DND-41 (cell line): ENCODE results near the gene THBS1.

Experiments used
- ATAC-seq: fragments of 200-7000 bp; cut with Tn5 transposase; 3 replicates; pipeline ENCODE4 v1.9.1; 2021; ENCODE audit warnings: low read depth; ENCODE audit not compliant: insufficient read depth
- DNase-seq: peaks from one replicate; pipeline ENCODE4 v3.0.0-alpha.2; 2020
- H2AFZ ChIP-seq: 2 replicates; pipeline ENCODE4 v1.6.0; 2012; ENCODE audit warnings: low read depth, low read length
- H3K27ac ChIP-seq: 2 replicates; pipeline ENCODE4 v1.5.1; 2012; ENCODE audit warnings: low read length, inconsistent platforms
- H3K27me3 ChIP-seq: fragments of 200-600 bp; sonication (generic); 2 replicates; pipeline ENCODE4 v1.6.0; 2012; ENCODE audit warnings: low read length, mild to moderate bottlenecking, inconsistent platforms; ENCODE audit not compliant: insufficient read depth, poor library complexity
- H3K36me3 ChIP-seq: 2 replicates; pipeline ENCODE4 v1.5.1; 2012; ENCODE audit warnings: low read length, inconsistent platforms; ENCODE audit not compliant: insufficient read depth
- H3K4me1 ChIP-seq: 2 replicates; pipeline ENCODE4 v1.5.1; 2012; ENCODE audit warnings: mild to moderate bottlenecking, low read length; ENCODE audit not compliant: insufficient read depth
- H3K4me2 ChIP-seq: 2 replicates; pipeline ENCODE4 v1.6.0; 2012; ENCODE audit warnings: mild to moderate bottlenecking, moderate library complexity, low read length, inconsistent platforms; ENCODE audit not compliant: insufficient read depth
- H3K4me3 ChIP-seq, 2 experiments: fragments of 200-600 bp in 1 of 2; shearing (Covaris generic) in 1 of 2; 2 replicates each; pipeline ENCODE4 v1.5.1; 2012 to 2016; ENCODE audit warnings: inconsistent platforms in 2 of 2, low read length in 2 of 2, mild to moderate bottlenecking in 2 of 2, low read depth in 1 of 2, moderate library complexity in 1 of 2
- H3K79me2 ChIP-seq: 2 replicates; pipeline ENCODE4 v1.6.0; 2012; ENCODE audit warnings: low read length, inconsistent platforms; ENCODE audit not compliant: insufficient read depth
- H3K9ac ChIP-seq: 2 replicates; pipeline ENCODE4 v1.6.0; 2012; ENCODE audit warnings: low read depth, mild to moderate bottlenecking, inconsistent platforms, low read length, moderate library complexity
- H3K9me3 ChIP-seq: 2 replicates; pipeline ENCODE4 v1.5.1; 2012; ENCODE audit warnings: low read length, moderate library complexity, mild to moderate bottlenecking, inconsistent platforms; ENCODE audit not compliant: insufficient read depth, severe bottlenecking
- H4K20me1 ChIP-seq: 2 replicates; pipeline ENCODE4 v1.6.0; 2012; ENCODE audit warnings: low read length; ENCODE audit not compliant: insufficient read depth
- EZH2 ChIP-seq: IDR thresholded peaks from 3 replicates; pipeline ENCODE4 v1.6.1; 2012; ENCODE audit warnings: borderline replicate concordance, low read depth, mild to moderate bottlenecking, moderate library complexity, low read length, inconsistent platforms; ENCODE audit not compliant: severe bottlenecking
- TF ChIP-seq, protein P1 (sequence below): IDR thresholded peaks from 2 replicates; pipeline ENCODE4 v1.5.1; 2012; ENCODE audit warnings: borderline replicate concordance, low read length, moderate library complexity, mild to moderate bottlenecking; ENCODE audit not compliant: poor library complexity, severe bottlenecking; ENCODE audit errors: extremely low read depth

THBS1 gene

DNA sequence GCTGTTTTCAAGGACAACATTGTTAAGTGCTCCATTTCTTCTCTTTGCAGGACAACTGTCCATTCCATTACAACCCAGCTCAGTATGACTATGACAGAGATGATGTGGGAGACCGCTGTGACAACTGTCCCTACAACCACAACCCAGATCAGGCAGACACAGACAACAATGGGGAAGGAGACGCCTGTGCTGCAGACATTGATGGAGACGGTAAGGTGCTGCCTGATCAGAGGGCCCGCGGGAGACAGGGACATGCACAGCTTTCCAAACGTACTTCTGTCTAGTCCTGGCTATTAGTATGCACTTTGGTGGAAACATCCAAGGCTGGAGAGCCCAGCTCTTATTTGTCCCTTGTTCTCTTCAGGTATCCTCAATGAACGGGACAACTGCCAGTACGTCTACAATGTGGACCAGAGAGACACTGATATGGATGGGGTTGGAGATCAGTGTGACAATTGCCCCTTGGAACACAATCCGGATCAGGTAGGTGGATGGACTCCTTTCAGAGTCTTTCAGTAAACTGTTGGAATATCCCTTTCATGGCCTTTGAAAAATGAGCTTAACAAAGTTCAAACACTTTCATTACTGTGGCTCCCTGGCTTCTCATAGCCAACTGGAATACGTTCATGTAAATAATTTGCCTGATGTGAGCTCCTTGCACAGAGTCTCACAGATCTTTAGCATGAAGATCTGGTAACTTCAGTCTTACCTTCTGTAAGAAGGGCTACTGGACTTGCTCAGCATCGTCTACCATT, 10.4 kb downstream of the THBS1 start:
- H3K27ac ChIP-seq, result no peak overlapping the region
- H3K9ac ChIP-seq, result no peak overlapping the region
- H2AFZ ChIP-seq, result no peak overlapping the region
- no peaks in the 10 kb centered on the region for H3K36me3 ChIP-seq
- H4K20me1 ChIP-seq, result no peaks in the 10 kb centered on the region
- no peak for ATAC-seq
- no peak overlapping the region for H3K4me2 ChIP-seq
- no peaks in the 10 kb centered on the region for H3K4me1 ChIP-seq
- TF ChIP-seq, protein P1, sequence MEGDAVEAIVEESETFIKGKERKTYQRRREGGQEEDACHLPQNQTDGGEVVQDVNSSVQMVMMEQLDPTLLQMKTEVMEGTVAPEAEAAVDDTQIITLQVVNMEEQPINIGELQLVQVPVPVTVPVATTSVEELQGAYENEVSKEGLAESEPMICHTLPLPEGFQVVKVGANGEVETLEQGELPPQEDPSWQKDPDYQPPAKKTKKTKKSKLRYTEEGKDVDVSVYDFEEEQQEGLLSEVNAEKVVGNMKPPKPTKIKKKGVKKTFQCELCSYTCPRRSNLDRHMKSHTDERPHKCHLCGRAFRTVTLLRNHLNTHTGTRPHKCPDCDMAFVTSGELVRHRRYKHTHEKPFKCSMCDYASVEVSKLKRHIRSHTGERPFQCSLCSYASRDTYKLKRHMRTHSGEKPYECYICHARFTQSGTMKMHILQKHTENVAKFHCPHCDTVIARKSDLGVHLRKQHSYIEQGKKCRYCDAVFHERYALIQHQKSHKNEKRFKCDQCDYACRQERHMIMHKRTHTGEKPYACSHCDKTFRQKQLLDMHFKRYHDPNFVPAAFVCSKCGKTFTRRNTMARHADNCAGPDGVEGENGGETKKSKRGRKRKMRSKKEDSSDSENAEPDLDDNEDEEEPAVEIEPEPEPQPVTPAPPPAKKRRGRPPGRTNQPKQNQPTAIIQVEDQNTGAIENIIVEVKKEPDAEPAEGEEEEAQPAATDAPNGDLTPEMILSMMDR, result no peak
- TF ChIP-seq EZH2, result no peak
- no peak overlapping the region for H3K4me3 ChIP-seq
- H3K9me3 ChIP-seq, result no peaks in the 10 kb centered on the region
- DNase-seq, result no peak
- H3K27me3 ChIP-seq, result no peaks in the 10 kb centered on the region
- H3K79me2 ChIP-seq, result no peaks in the 10 kb centered on the region

DNA sequence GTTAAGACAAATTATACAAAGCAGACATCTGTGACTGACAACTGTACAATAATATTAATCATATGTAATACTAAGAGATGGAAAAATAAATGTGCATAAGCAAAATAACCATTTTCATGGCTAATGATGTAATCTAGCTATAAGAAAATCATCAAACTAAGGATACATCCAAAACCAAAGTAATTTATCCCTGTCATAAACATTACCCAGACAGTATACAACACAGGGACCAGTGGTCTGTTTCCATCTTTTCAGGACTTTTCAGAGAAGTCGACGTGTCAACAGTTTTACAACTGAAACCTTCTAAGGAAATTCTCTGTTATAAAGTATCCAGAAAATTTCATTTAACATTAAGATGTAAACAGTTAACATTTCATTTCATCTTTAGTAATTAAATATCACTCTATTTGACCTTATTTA, 11.0 kb downstream of the THBS1 start:
- DNase-seq (no peak), ATAC-seq (no peak)
- Histone ChIP-seq H3K4me3 (no peak overlapping the region), H3K4me1 (no peaks in the 10 kb centered on the region), H2AFZ (no peak overlapping the region), H3K4me2 (no peak overlapping the region), H3K36me3 (no peaks in the 10 kb centered on the region), H3K27ac (no peak overlapping the region), H3K79me2 (no peaks in the 10 kb centered on the region), H3K9me3 (no peaks in the 10 kb centered on the region), H3K27me3 (no peaks in the 10 kb centered on the region), H4K20me1 (no peaks in the 10 kb centered on the region), H3K9ac (no peak overlapping the region)
- no peak for TF ChIP-seq EZH2
- TF ChIP-seq, protein P1, result no peak

DNA sequence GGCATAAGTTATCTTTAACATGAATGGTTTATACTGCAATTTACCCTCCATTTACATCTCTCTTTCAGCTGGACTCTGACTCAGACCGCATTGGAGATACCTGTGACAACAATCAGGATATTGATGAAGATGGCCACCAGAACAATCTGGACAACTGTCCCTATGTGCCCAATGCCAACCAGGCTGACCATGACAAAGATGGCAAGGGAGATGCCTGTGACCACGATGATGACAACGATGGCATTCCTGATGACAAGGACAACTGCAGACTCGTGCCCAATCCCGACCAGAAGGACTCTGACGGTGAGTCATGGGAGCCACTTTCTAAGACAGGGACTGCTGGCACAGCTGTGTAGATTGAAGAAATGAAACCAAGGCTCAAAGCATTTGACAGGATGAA, 11.6 kb downstream of the THBS1 start:
- Histone ChIP-seq H3K4me1 (no peaks in the 10 kb centered on the region), H3K9me3 (no peaks in the 10 kb centered on the region), H2AFZ (no peak overlapping the region), H3K79me2 (no peaks in the 10 kb centered on the region), H3K4me3 (no peak overlapping the region), H4K20me1 (no peaks in the 10 kb centered on the region), H3K36me3 (no peaks in the 10 kb centered on the region), H3K27ac (no peak overlapping the region), H3K4me2 (no peak overlapping the region), H3K9ac (no peak overlapping the region), H3K27me3 (no peaks in the 10 kb centered on the region)
- DNase-seq, result no peak
- TF ChIP-seq, protein P1, result no peak
- TF ChIP-seq EZH2, result no peak
- no peak for ATAC-seq
